Measurements from ENCODE around the gene BMERB1.

DNA sequence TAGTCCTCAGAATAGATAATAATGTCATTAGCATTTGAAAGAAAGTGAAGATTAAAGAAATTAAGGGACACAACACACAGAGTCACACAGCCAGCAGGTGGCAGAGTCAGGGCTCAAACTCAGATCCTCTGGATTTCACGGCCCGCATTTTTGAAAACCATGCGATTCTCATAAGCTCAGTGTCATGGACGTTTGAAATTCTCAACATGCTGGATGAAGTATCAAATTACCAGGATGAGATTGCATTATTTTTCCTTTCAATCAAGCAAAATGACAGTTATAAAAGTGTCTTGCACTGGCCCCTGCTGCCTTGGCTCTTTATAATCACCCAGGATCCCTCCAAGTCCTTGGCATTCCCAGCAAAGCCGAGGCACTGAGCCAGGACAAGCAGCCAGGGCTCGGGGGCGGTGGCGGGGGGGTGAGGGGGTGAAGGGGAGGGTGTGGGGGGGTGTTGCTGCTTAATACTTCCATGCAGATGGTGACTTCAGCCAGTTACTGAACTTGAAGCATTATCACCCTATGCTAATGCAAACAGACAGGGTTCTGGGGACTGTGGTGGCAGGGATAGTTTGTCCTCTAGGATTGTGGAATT is 6.6 kb upstream of the BMERB1 start:
- TF ChIP-seq, protein P1, sequence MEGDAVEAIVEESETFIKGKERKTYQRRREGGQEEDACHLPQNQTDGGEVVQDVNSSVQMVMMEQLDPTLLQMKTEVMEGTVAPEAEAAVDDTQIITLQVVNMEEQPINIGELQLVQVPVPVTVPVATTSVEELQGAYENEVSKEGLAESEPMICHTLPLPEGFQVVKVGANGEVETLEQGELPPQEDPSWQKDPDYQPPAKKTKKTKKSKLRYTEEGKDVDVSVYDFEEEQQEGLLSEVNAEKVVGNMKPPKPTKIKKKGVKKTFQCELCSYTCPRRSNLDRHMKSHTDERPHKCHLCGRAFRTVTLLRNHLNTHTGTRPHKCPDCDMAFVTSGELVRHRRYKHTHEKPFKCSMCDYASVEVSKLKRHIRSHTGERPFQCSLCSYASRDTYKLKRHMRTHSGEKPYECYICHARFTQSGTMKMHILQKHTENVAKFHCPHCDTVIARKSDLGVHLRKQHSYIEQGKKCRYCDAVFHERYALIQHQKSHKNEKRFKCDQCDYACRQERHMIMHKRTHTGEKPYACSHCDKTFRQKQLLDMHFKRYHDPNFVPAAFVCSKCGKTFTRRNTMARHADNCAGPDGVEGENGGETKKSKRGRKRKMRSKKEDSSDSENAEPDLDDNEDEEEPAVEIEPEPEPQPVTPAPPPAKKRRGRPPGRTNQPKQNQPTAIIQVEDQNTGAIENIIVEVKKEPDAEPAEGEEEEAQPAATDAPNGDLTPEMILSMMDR (optimal IDR thresholded peaks at IDR 0.05 in 1 of 3, IDR thresholded peaks at IDR 0.05 in 1 of 3, conservative IDR thresholded peaks at IDR 0.05 in 1 of 3; ENCODE audit: extremely low read depth in 1 of 3, insufficient read depth in 2 of 3, low read length in 3 of 3): peak; percentile 50 to 69 (median 52)
- TF ChIP-seq EZH2 (IDR thresholded peaks at IDR 0.05; ENCODE audit: low read length): no peak

All from keratinocyte (primary cell).